Loucy (cell line): ENCODE measurements around the gene CCNH.

Experiments used
- H2AFZ ChIP-seq: fragments of 200-600 bp; sonication (generic); 2 replicates; pipeline ENCODE4 v1.6.0; 2016; ENCODE audit warnings: antibody characterized with exemption, mild to moderate bottlenecking, low read length, moderate library complexity
- H3F3A ChIP-seq: fragments of 200-600 bp; 2 replicates; pipeline ENCODE4 v1.6.0; 2016; ENCODE audit warnings: antibody characterized with exemption, low read depth, mild to moderate bottlenecking
- H3K27me3 ChIP-seq: fragments of 200-600 bp; sonication (generic); 2 replicates; pipeline ENCODE4 v1.6.1; 2014; ENCODE audit warnings: low read length, mild to moderate bottlenecking; ENCODE audit not compliant: insufficient read depth, poor library complexity, severe bottlenecking
- H3K36me3 ChIP-seq: fragments of 200-600 bp; sonication (generic); 2 replicates; pipeline ENCODE4 v1.6.1; 2016; ENCODE audit warnings: low read length; ENCODE audit not compliant: insufficient read depth
- H3K4me1 ChIP-seq: fragments of 200-600 bp; sonication (generic); 2 replicates; pipeline ENCODE4 v1.5.1; 2014; ENCODE audit warnings: low read length, mild to moderate bottlenecking; ENCODE audit not compliant: insufficient read depth, poor library complexity, severe bottlenecking
- H3K4me2 ChIP-seq: fragments of 200-600 bp; sonication (generic); 2 replicates; pipeline ENCODE4 v1.6.0; 2014; ENCODE audit warnings: antibody characterized with exemption, low read length, low read depth, mild to moderate bottlenecking; ENCODE audit not compliant: poor library complexity, severe bottlenecking
- H3K4me3 ChIP-seq: fragments of 200-600 bp; sonication (generic); 2 replicates; pipeline ENCODE4 v1.5.1; 2014; ENCODE audit warnings: low read length, mild to moderate bottlenecking, mixed read lengths; ENCODE audit not compliant: poor library complexity, severe bottlenecking
- H3K79me2 ChIP-seq: fragments of 200-600 bp; sonication (generic); 2 replicates; pipeline ENCODE4 v1.6.1; 2014; ENCODE audit warnings: low read length; ENCODE audit not compliant: insufficient read depth
- H3K9ac ChIP-seq: fragments of 200-600 bp; sonication (generic); 2 replicates; pipeline ENCODE4 v1.6.0; 2014; ENCODE audit warnings: mild to moderate bottlenecking, low read depth, low read length, moderate library complexity; ENCODE audit not compliant: poor library complexity, severe bottlenecking
- H3K9me2 ChIP-seq: fragments of 200-600 bp; sonication (generic); replicated peaks from 2 replicates; pipeline ENCODE4 v1.6.1; 2016; ENCODE audit warnings: low read depth, low read length, mixed read lengths
- H3K9me3 ChIP-seq: fragments of 200-600 bp; sonication (generic); 2 replicates; pipeline ENCODE4 v1.6.1; 2014; ENCODE audit warnings: mild to moderate bottlenecking, antibody characterized with exemption, low read length, low read depth; ENCODE audit not compliant: insufficient read depth
- H4K20me1 ChIP-seq: fragments of 200-600 bp; sonication (generic); 2 replicates; pipeline ENCODE4 v1.6.0; 2014; ENCODE audit warnings: antibody characterized with exemption, low read length, mild to moderate bottlenecking; ENCODE audit not compliant: insufficient read depth, poor library complexity, severe bottlenecking
- CTCF ChIP-seq: fragments of 200-600 bp; sonication (generic); conservative IDR thresholded peaks from 2 replicates; pipeline ENCODE4 v1.5.1; 2014; ENCODE audit warnings: mild to moderate bottlenecking, antibody characterized with exemption, low read length
- EZH2phosphoT487 ChIP-seq: fragments of 200-600 bp; IDR thresholded peaks from 2 replicates; pipeline ENCODE4 v1.6.1; 2018; ENCODE audit warnings: antibody characterized with exemption, mild to moderate bottlenecking, moderate library complexity, borderline replicate concordance

CCNH gene

GRCh38 chr5:87432460-87432859, 19.7 kb upstream of the CCNH start:
- H3K9me2 ChIP-seq = no peaks in the 10 kb centered on the region
- no peaks in the 10 kb centered on the region for H3K9me3 ChIP-seq
- no peak overlapping the region for H3K9ac ChIP-seq
- no peaks in the 10 kb centered on the region for H3F3A ChIP-seq
- H3K36me3 ChIP-seq = no peaks in the 10 kb centered on the region
- H3K4me1 ChIP-seq = no peaks in the 10 kb centered on the region
- no peaks in the 10 kb centered on the region for H4K20me1 ChIP-seq
- H2AFZ ChIP-seq = no peak overlapping the region
- no peaks in the 10 kb centered on the region for H3K27me3 ChIP-seq
- H3K4me3 ChIP-seq = no peak overlapping the region
- no peak overlapping the region for H3K4me2 ChIP-seq
- no peaks in the 10 kb centered on the region for H3K79me2 ChIP-seq
- TF ChIP-seq CTCF (no peak), EZH2phosphoT487 (no peak)

DNA sequence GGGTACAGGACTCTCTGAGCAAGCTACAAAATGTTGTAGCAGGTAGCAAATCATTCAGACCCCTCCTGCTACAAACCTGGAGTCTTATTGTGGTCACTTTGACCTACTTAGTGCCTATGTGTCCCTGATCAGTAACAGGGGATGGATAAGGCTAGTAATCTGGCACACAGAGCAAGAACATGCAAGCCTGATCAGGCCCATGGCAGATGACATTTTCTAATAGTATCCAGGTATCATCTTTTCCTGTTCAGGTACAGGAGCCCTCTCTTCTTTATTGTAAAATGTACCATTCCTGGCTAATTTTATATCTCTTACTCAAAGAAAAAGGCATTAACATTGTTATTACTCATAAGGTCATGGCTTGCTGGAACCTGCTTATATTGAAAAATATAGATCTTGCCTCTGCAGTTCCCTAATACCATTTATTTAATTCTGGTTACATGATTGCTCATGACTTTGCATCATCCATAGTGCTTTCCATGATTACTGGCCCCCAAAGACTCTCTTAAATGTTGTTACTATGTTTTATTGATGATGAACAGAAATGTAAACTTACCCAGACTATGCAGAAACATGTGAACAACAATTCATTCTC, 18.2 kb upstream of the CCNH start:
- Histone ChIP-seq H4K20me1 (no peaks in the 10 kb centered on the region), H3K4me1 (no peaks in the 10 kb centered on the region), H3K9me3 (no peaks in the 10 kb centered on the region), H2AFZ (no peak overlapping the region), H3K9ac (no peak overlapping the region), H3K4me3 (no peak overlapping the region), H3K79me2 (no peaks in the 10 kb centered on the region), H3K9me2 (no peaks in the 10 kb centered on the region), H3K27me3 (no peaks in the 10 kb centered on the region), H3K4me2 (no peak overlapping the region), H3F3A (no peaks in the 10 kb centered on the region), H3K36me3 (no peaks in the 10 kb centered on the region)
- TF ChIP-seq EZH2phosphoT487 (no peak), CTCF (no peak)

DNA sequence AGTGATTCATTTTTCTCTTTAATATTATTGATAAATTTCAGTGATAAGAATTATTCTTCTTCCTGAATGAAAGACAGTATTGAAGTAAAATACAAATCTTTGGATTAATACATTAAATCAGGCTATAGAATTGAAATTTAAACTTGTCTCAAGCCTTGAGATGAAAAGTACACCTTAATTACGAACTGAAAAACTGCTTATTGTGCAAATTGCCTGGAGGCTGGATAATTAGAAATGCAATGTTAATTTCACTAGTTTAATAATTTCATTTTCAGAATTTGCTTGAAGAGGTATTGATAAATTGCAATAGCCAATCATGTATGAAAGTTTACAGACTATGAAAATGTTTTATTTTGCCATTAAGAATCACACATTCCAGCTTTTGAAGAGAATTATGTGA, 11.0 kb upstream of the CCNH start:
- Histone ChIP-seq H3K4me3 (no peak overlapping the region), H3K79me2 (no peaks in the 10 kb centered on the region), H3K9me3 (no peaks in the 10 kb centered on the region), H2AFZ (no peak overlapping the region), H3K9me2 (no peaks in the 10 kb centered on the region), H3K36me3 (no peaks in the 10 kb centered on the region), H3K4me2 (no peak overlapping the region), H4K20me1 (no peaks in the 10 kb centered on the region), H3K27me3 (no peaks in the 10 kb centered on the region), H3K4me1 (peaks cover 3% of the 10 kb centered on the region), H3K9ac (no peak overlapping the region), H3F3A (no peaks in the 10 kb centered on the region)
- no peak for TF ChIP-seq EZH2phosphoT487
- no peak for TF ChIP-seq CTCF
